HEK293 (cell line): ENCODE results near the gene PP2D1.

Experiments used
- GLIS1 ChIP-seq: fragments of 450-650 bp; formaldehyde crosslinking; IDR thresholded peaks from 2 replicates; pipeline ENCODE4 v1.5.1; 2016; ENCODE audit warnings: missing biosample characterization, missing genetic modification characterization
- HOXC10 ChIP-seq: sonication (generic); formaldehyde crosslinking; IDR thresholded peaks from 2 replicates; pipeline ENCODE4 v1.8.1; 2023; ENCODE audit warnings: mild to moderate bottlenecking, missing genetic modification reagents
- HOXD13 ChIP-seq: sonication (generic); formaldehyde crosslinking; IDR thresholded peaks from 2 replicates; pipeline ENCODE4 v1.8.0; 2022; ENCODE audit warnings: missing genetic modification reagents, borderline replicate concordance
- KLF17 ChIP-seq: fragments of 450-650 bp; formaldehyde crosslinking; IDR thresholded peaks from 2 replicates; pipeline ENCODE4 v1.5.1; 2016; ENCODE audit warnings: missing biosample characterization, missing genetic modification characterization
- MEIS1 ChIP-seq: sonication (generic); formaldehyde crosslinking; IDR thresholded peaks from 2 replicates; pipeline ENCODE4 v1.8.1; 2022; ENCODE audit warnings: missing genetic modification reagents, mild to moderate bottlenecking, borderline replicate concordance
- YY1 ChIP-seq: fragments of 450-650 bp; formaldehyde crosslinking; IDR thresholded peaks from 2 replicates; pipeline ENCODE4 v1.5.1; 2018; ENCODE audit warnings: missing biosample characterization, missing genetic modification characterization
- ZBTB26 ChIP-seq: fragments of 450-650 bp; formaldehyde crosslinking; optimal IDR thresholded peaks from 2 replicates; pipeline ENCODE3; 2016; ENCODE audit warnings: missing biosample characterization, mild to moderate bottlenecking, missing genetic modification characterization
- ZBTB44 ChIP-seq: fragments of 450-650 bp; IDR thresholded peaks from 2 replicates; pipeline ENCODE4 v1.5.1; 2018; ENCODE audit warnings: missing biosample characterization, mild to moderate bottlenecking, missing genetic modification characterization
- ZIC2 ChIP-seq: fragments of 450-650 bp; formaldehyde crosslinking; IDR thresholded peaks from 2 replicates; pipeline ENCODE4 v1.5.1; 2016; ENCODE audit warnings: missing biosample characterization, missing genetic modification characterization
- ZNF138 ChIP-seq: fragments of 450-650 bp; formaldehyde crosslinking; IDR thresholded peaks from 2 replicates; pipeline ENCODE4 v1.5.1; 2016; ENCODE audit warnings: missing biosample characterization, missing genetic modification characterization, borderline replicate concordance
- ZNF140 ChIP-seq: fragments of 450-650 bp; formaldehyde crosslinking; IDR thresholded peaks from 2 replicates; pipeline ENCODE4 v1.5.1; 2016; ENCODE audit warnings: missing biosample characterization, missing genetic modification characterization
- ZNF18 ChIP-seq: fragments of 450-650 bp; formaldehyde crosslinking; IDR thresholded peaks from 2 replicates; pipeline ENCODE4 v1.5.1; 2016; ENCODE audit warnings: missing biosample characterization, missing genetic modification characterization
- ZNF184 ChIP-seq: fragments of 450-650 bp; IDR thresholded peaks from 2 replicates; pipeline ENCODE4 v1.5.1; 2018; ENCODE audit warnings: missing biosample characterization, mild to moderate bottlenecking, missing genetic modification characterization
- ZNF223 ChIP-seq: fragments of 450-650 bp; formaldehyde crosslinking; IDR thresholded peaks from 2 replicates; pipeline ENCODE4 v1.5.1; 2016; ENCODE audit warnings: missing biosample characterization, missing genetic modification characterization
- ZNF248 ChIP-seq: fragments of 450-650 bp; formaldehyde crosslinking; IDR thresholded peaks from 2 replicates; pipeline ENCODE4 v1.5.1; 2017; ENCODE audit warnings: missing biosample characterization, missing genetic modification characterization
- ZNF280C ChIP-seq: fragments of 450-650 bp; formaldehyde crosslinking; IDR thresholded peaks from 2 replicates; pipeline ENCODE4 v1.5.1; 2016; ENCODE audit warnings: missing biosample characterization, missing genetic modification characterization
- ZNF311 ChIP-seq: fragments of 450-650 bp; formaldehyde crosslinking; IDR thresholded peaks from 2 replicates; pipeline ENCODE4 v1.5.1; 2017; ENCODE audit warnings: missing biosample characterization, missing genetic modification characterization, borderline replicate concordance
- ZNF37A ChIP-seq: fragments of 450-650 bp; IDR thresholded peaks from 2 replicates; pipeline ENCODE4 v1.5.1; 2018; ENCODE audit warnings: missing biosample characterization, missing genetic modification characterization
- ZNF426 ChIP-seq: fragments of 450-650 bp; formaldehyde crosslinking; IDR thresholded peaks from 2 replicates; pipeline ENCODE4 v1.5.1; 2017; ENCODE audit warnings: missing biosample characterization, missing genetic modification characterization, mild to moderate bottlenecking, inconsistent platforms, moderate library complexity
- ZNF433 ChIP-seq: fragments of 450-650 bp; formaldehyde crosslinking; IDR thresholded peaks from 2 replicates; pipeline ENCODE4 v1.5.1; 2016; ENCODE audit warnings: missing biosample characterization, missing genetic modification characterization, low read depth
- ZNF510 ChIP-seq: fragments of 450-650 bp; formaldehyde crosslinking; IDR thresholded peaks from 2 replicates; pipeline ENCODE4 v1.5.1; 2018; ENCODE audit warnings: mild to moderate bottlenecking, missing genetic modification characterization, missing biosample characterization; ENCODE audit not compliant: insufficient replicate concordance
- ZNF518A ChIP-seq: fragments of 450-650 bp; formaldehyde crosslinking; conservative IDR thresholded peaks from 2 replicates; pipeline ENCODE4 v1.5.1; 2016; ENCODE audit warnings: low read depth, missing biosample characterization, missing genetic modification characterization
- ZNF585B ChIP-seq: fragments of 450-650 bp; formaldehyde crosslinking; IDR thresholded peaks from 2 replicates; pipeline ENCODE4 v1.5.1; 2016; ENCODE audit warnings: missing biosample characterization, missing genetic modification characterization
- ZNF623 ChIP-seq: fragments of 450-650 bp; formaldehyde crosslinking; IDR thresholded peaks from 2 replicates; pipeline ENCODE4 v1.5.1; 2016; ENCODE audit warnings: missing biosample characterization, missing genetic modification characterization
- ZNF701 ChIP-seq: fragments of 450-650 bp; formaldehyde crosslinking; IDR thresholded peaks from 2 replicates; pipeline ENCODE4 v1.5.1; 2016; ENCODE audit warnings: missing biosample characterization, missing genetic modification characterization
- ZNF785 ChIP-seq: fragments of 450-650 bp; formaldehyde crosslinking; IDR thresholded peaks from 2 replicates; pipeline ENCODE4 v1.5.1; 2016; ENCODE audit warnings: missing biosample characterization, missing genetic modification characterization
- ZSCAN30 ChIP-seq: fragments of 450-650 bp; IDR thresholded peaks from 2 replicates; pipeline ENCODE4 v1.5.1; 2018; ENCODE audit warnings: missing biosample characterization, mild to moderate bottlenecking, missing genetic modification characterization, moderate library complexity
- ZXDB ChIP-seq: fragments of 450-650 bp; formaldehyde crosslinking; IDR thresholded peaks from 2 replicates; pipeline ENCODE4 v1.5.1; 2016; ENCODE audit warnings: missing biosample characterization, missing genetic modification characterization

PP2D1 gene

GRCh38 chr3:19947549-19948225, 64.4 kb downstream of the PP2D1 start (continued):
- TF ChIP-seq ZBTB44 (tag by site-specific recombination) = no peak
- TF ChIP-seq ZNF426 = no peak
- peak; percentile 61 for TF ChIP-seq ZIC2 (tag by site-specific recombination)
- TF ChIP-seq ZNF311 = no peak
- no peak for TF ChIP-seq ZNF585B (tag by site-specific recombination)
- TF ChIP-seq ZXDB = peak; percentile 82
- TF ChIP-seq MEIS1 (CRISPR knock-in tag) = no peak
- TF ChIP-seq ZNF510 (tag by site-specific recombination) = no peak
- TF ChIP-seq YY1 (tag by site-specific recombination) = peak; percentile 78
- TF ChIP-seq ZNF140 (tag by site-specific recombination) = no peak
- TF ChIP-seq ZNF184 (tag by site-specific recombination) = 0 out of 2 replicates have a peak, but pooled peaks have one; percentile 14
- TF ChIP-seq ZNF518A (tag by site-specific recombination) = no peak
- TF ChIP-seq ZNF701 = no peak
- TF ChIP-seq ZNF785 (tag by site-specific recombination) = no peak
- TF ChIP-seq ZNF37A (tag by site-specific recombination) = no peak
- TF ChIP-seq KLF17 (tag by site-specific recombination) = peak; percentile 34; the same call in 1 of the 2 replicates
- peak; percentile 47; the same call in 1 of the 2 replicates for TF ChIP-seq HOXD13
- peak; percentile 77 for TF ChIP-seq ZSCAN30 (tag by site-specific recombination)
- no peak for TF ChIP-seq HOXC10 (CRISPR knock-in tag)
- no peak; the same call in 1 of the 2 replicates for TF ChIP-seq ZNF623 (tag by site-specific recombination)
- no peak for TF ChIP-seq ZNF280C (tag by site-specific recombination)
- TF ChIP-seq ZNF248 = no peak
- peak; percentile 70 for TF ChIP-seq ZBTB26
- peak; percentile 15; the same call in 1 of the 2 replicates for TF ChIP-seq ZNF18 (tag by site-specific recombination)
- peak; percentile 75 for TF ChIP-seq GLIS1 (tag by site-specific recombination)
- TF ChIP-seq ZNF433 (tag by site-specific recombination) = no peak
- TF ChIP-seq ZNF223 (tag by site-specific recombination) = peak; percentile 6; the same call in 1 of the 2 replicates
- TF ChIP-seq ZNF138 (tag by site-specific recombination) = no peak
